HEK293 (cell line): ENCODE results near the gene TTLL3.

Source experiments
- GLIS2 ChIP-seq: fragments of 450-650 bp; formaldehyde crosslinking; IDR thresholded peaks from 2 replicates; pipeline ENCODE4 v1.5.1; 2016; ENCODE audit warnings: missing biosample characterization, missing genetic modification characterization
- KLF10 ChIP-seq: fragments of 450-650 bp; IDR thresholded peaks from 2 replicates; pipeline ENCODE4 v1.5.1; 2018; ENCODE audit warnings: missing biosample characterization, mild to moderate bottlenecking, missing genetic modification characterization
- MYNN ChIP-seq: fragments of 450-650 bp; formaldehyde crosslinking; IDR thresholded peaks from 2 replicates; pipeline ENCODE4 v1.5.1; 2016; ENCODE audit warnings: missing biosample characterization, missing genetic modification characterization, borderline replicate concordance
- REST ChIP-seq: fragments of 450-650 bp; formaldehyde crosslinking; IDR thresholded peaks from 2 replicates; pipeline ENCODE4 v1.5.1; 2016; ENCODE audit warnings: missing biosample characterization, missing genetic modification characterization
- ZNF24 ChIP-seq: fragments of 450-650 bp; formaldehyde crosslinking; IDR thresholded peaks from 2 replicates; pipeline ENCODE4 v1.5.1; 2016; ENCODE audit warnings: missing biosample characterization, missing genetic modification characterization
- ZNF76 ChIP-seq: fragments of 450-650 bp; formaldehyde crosslinking; IDR thresholded peaks from 2 replicates; pipeline ENCODE4; 2016; ENCODE audit warnings: low read depth, missing biosample characterization, missing genetic modification characterization, borderline replicate concordance
- TF ChIP-seq, protein P1 (sequence below): sonication (generic); formaldehyde crosslinking; IDR thresholded peaks from 2 replicates; pipeline ENCODE4 v1.8.1; 2022; ENCODE audit warnings: mild to moderate bottlenecking, moderate library complexity, missing genetic modification reagents
- TF ChIP-seq, protein P2 (sequence below): fragments of 450-650 bp; formaldehyde crosslinking; IDR thresholded peaks from 2 replicates; pipeline ENCODE4 v1.5.1; 2016; ENCODE audit warnings: missing biosample characterization, missing genetic modification characterization
- TF ChIP-seq, protein P3 (sequence below): fragments of 450-650 bp; formaldehyde crosslinking; IDR thresholded peaks from 2 replicates; pipeline ENCODE4 v1.5.1; 2016; ENCODE audit warnings: missing biosample characterization, missing genetic modification characterization

DNA sequence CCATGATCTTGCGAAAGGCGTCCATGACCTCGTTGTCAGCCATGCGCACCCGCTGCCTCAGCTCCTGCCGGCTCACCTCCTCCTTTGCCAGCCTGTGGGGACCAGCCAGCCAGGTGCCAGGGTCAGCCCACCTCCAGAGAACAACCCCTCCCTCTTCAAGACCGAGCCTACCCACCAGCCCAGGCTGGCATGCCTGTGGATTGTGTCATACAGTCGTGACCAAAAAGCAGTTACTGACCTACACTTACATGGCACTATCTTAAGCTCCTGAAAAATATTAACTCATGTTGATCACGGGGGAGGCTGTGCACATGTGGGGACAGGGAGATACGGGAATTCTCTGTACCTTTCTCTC lies 29.6 kb upstream of the TTLL3 start:
- TF ChIP-seq ZNF24 (tag by site-specific recombination) (no peak), GLIS2 (tag by site-specific recombination) (no peak), KLF10 (no peak), REST (tag by site-specific recombination) (no peak), ZNF76 (tag by site-specific recombination) (no peak), MYNN (no peak)
- TF ChIP-seq, protein P1, sequence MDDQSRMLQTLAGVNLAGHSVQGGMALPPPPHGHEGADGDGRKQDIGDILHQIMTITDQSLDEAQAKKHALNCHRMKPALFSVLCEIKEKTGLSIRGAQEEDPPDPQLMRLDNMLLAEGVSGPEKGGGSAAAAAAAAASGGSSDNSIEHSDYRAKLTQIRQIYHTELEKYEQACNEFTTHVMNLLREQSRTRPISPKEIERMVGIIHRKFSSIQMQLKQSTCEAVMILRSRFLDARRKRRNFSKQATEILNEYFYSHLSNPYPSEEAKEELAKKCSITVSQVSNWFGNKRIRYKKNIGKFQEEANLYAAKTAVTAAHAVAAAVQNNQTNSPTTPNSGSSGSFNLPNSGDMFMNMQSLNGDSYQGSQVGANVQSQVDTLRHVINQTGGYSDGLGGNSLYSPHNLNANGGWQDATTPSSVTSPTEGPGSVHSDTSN (CRISPR knock-in tag): no peak
- TF ChIP-seq, protein P2, sequence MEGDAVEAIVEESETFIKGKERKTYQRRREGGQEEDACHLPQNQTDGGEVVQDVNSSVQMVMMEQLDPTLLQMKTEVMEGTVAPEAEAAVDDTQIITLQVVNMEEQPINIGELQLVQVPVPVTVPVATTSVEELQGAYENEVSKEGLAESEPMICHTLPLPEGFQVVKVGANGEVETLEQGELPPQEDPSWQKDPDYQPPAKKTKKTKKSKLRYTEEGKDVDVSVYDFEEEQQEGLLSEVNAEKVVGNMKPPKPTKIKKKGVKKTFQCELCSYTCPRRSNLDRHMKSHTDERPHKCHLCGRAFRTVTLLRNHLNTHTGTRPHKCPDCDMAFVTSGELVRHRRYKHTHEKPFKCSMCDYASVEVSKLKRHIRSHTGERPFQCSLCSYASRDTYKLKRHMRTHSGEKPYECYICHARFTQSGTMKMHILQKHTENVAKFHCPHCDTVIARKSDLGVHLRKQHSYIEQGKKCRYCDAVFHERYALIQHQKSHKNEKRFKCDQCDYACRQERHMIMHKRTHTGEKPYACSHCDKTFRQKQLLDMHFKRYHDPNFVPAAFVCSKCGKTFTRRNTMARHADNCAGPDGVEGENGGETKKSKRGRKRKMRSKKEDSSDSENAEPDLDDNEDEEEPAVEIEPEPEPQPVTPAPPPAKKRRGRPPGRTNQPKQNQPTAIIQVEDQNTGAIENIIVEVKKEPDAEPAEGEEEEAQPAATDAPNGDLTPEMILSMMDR (tag by site-specific recombination): no peak
- TF ChIP-seq, protein P3, sequence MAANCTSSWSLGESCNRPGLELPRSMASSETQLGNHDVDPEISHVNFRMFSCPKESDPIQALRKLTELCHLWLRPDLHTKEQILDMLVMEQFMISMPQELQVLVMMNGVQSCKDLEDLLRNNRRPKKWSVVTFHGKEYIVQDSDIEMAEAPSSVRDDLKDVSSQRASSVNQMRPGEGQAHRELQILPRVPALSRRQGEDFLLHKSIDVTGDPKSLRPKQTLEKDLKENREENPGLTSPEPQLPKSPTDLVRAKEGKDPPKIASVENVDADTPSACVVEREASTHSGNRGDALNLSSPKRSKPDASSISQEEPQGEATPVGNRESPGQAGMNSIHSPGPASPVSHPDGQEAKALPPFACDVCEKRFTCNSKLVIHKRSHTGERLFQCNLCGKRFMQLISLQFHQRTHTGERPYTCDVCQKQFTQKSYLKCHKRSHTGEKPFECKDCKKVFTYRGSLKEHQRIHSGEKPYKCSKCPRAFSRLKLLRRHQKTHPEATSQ (tag by site-specific recombination): no peak
